Lower leg skin (tissue), 4 donors: ENCODE measurements around the gene MEOX2. TPM values are rescaled to one million over a fixed set of nuclear protein-coding genes. Genes with fewer than 3 reads are reported as not detected.

Experiments used
- DNase-seq, 2 donors: peaks; one replicate each; pipeline ENCODE4 v3.0.0-alpha.2; 2019; ENCODE audit warnings: low spot score in 2 of 2
- H3K4me3 ChIP-seq: fragments of 200-600 bp; sonication (generic); 2 replicates; pipeline ENCODE4 v1.5.1; 2017; ENCODE audit warnings: mild to moderate bottlenecking, low read depth; ENCODE audit not compliant: poor library complexity, severe bottlenecking
- POLR2A ChIP-seq, 2 donors: fragments of 450-650 bp; IDR thresholded peaks; one replicate each; pipeline ENCODE4 v1.6.1; 2016 to 2017; ENCODE audit warnings: antibody characterized with exemption in 2 of 2, mild to moderate bottlenecking in 1 of 2, moderate library complexity in 1 of 2
- WGBS, 2 donors: methylation state at CpG; one replicate each; pipeline ENCODE4 v1.1.5; 2018; 5-methylcytosine and 5-hydroxymethylcytosine counted together
- intact Hi-C: fragments of 100-400 bp; cut with DNase I; formaldehyde crosslinking; loops from one replicate; pipeline ENCODE4 v1.15.0; 2023; ENCODE audit warnings: low total_unique reads
- total RNA-seq, 4 donors: library from RNA; depleted of rRNA; stranded (reverse); fragments of >200 nt; gene quantifications; one replicate each; pipeline ENCODE4 v1.1.0, GENCODE V29; 2016
- TF ChIP-seq, protein P1 (sequence below), 3 donors: fragments of 450-650 bp; IDR thresholded peaks; one replicate each; pipeline ENCODE4 v1.5.1; 2016; ENCODE audit warnings: antibody characterized with exemption in 3 of 3, mild to moderate bottlenecking in 3 of 3, moderate library complexity in 2 of 3

MEOX2 gene
- total RNA-seq, 4 donors from 2014 or later = 3.2 to 5.0 (median 4.1) TPM

DNA sequence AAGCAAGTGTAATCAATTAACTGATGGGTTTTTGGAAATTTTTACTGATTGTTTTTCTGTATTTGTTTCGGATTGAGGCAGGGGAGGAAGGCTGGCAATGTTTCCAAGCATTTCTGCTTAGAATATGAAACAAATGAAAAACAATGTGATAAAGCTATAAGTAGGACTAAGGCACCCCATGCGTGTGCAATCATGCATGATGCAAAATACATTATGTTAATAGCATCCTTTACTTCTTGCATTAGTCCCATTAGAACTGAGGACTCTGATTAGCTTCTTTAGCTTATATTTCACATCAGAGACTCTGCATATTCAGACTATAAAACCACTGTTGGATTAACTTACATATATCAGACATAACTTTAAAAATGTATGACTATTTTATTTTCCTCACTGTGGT is 76.0 kb downstream of the MEOX2 start:
- intact Hi-C loops = no loop called here
- DNase-seq = no peak
- no peak overlapping the region for H3K4me3 ChIP-seq
- TF ChIP-seq, protein P1, sequence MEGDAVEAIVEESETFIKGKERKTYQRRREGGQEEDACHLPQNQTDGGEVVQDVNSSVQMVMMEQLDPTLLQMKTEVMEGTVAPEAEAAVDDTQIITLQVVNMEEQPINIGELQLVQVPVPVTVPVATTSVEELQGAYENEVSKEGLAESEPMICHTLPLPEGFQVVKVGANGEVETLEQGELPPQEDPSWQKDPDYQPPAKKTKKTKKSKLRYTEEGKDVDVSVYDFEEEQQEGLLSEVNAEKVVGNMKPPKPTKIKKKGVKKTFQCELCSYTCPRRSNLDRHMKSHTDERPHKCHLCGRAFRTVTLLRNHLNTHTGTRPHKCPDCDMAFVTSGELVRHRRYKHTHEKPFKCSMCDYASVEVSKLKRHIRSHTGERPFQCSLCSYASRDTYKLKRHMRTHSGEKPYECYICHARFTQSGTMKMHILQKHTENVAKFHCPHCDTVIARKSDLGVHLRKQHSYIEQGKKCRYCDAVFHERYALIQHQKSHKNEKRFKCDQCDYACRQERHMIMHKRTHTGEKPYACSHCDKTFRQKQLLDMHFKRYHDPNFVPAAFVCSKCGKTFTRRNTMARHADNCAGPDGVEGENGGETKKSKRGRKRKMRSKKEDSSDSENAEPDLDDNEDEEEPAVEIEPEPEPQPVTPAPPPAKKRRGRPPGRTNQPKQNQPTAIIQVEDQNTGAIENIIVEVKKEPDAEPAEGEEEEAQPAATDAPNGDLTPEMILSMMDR (IDR thresholded peaks at IDR 0.05) = no peak
- TF ChIP-seq POLR2A (IDR thresholded peaks at IDR 0.05) = no peak
- WGBS, 2 donors = 85% methylated on average over 2 of the region's 2 CpGs

DNA sequence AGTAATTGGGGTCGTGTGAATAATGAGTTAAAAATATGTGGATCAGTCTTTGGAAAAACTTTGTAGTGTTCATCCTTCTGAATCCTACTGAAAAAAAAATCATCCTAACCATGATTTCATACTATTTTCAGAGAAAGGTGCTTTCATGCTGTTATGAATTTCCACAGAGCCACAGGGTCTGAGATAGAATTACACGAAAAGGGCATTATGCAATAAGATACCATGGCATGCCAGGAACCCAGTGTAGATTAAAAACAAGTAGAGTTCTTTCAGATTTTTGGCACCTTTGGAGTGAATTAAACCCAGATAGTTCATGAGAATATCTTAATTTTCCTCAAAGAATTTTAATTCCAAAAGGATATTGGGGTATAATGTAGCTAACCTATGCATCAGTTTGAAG is 77.2 kb downstream of the MEOX2 start:
- no peak for TF ChIP-seq POLR2A (IDR thresholded peaks at IDR 0.05)
- TF ChIP-seq, protein P1 (IDR thresholded peaks at IDR 0.05) = no peak
- no peak overlapping the region for H3K4me3 ChIP-seq
- no peak for DNase-seq
- 72 to 81% methylated on average over 2 of the region's 2 CpGs for whole genome bisulfite sequencing, 2 donors
- intact Hi-C loops = no loop called here

DNA sequence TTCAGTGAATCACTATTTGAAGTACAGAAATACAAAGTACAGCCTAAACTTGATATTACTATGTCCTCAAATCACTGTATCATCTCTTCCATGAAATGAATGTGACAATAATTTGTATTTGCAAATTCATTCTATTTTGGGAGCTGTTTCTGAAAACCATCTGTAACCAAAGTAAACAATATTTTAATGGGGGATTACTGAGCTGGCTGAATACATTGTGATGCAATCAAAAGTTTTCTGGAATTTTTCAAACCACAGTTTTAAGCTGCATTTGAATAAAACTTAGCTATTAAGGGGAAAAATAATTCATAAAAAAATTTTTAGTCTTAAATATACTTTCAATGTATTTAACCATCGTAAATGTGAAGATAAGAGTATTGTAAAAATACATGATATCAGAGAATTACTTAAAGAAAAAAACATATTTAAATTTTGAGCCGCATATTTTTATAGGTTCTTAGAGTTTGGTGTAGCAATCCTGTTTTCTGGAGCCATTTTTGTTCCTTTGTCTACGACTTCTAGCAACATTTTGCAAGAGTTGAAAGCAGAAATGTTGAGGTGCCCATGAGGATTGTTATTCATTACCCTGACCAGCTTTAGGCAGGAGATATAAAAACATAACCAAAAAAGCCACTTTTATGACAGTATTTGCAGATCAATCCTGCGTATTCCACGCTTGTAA is 78.8 kb downstream of the MEOX2 start:
- WGBS, 2 donors = 72 to 74% methylated on average over 5 of the region's 5 CpGs
- no peak for TF ChIP-seq POLR2A (IDR thresholded peaks at IDR 0.05)
- TF ChIP-seq, protein P1 (IDR thresholded peaks at IDR 0.05) = no peak
- no peak for DNase-seq
- intact Hi-C loops = no loop called here
- no peak overlapping the region for H3K4me3 ChIP-seq

DNA sequence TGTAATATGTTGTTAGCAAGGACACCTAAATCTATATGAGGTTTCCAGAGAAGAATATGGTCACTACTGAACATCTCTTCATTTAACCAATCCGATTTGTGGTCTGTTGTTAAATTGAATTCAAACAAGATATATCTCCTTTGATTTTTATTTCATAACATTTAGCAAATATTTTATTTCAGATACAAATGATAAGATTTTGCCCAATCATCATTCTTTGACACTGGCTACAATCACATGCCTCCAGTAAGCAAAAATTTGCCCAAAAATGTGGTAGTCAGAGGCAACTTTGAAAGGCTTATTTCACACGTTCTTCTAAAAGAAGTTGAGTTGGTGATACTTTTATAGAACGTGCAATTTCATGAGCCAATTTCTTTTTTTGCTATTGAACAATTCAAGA is 79.9 kb downstream of the MEOX2 start:
- 79 to 85% methylated on average over 3 of the region's 3 CpGs for WGBS, 2 donors
- intact Hi-C loops = no loop called here
- DNase-seq = no peak

DNA sequence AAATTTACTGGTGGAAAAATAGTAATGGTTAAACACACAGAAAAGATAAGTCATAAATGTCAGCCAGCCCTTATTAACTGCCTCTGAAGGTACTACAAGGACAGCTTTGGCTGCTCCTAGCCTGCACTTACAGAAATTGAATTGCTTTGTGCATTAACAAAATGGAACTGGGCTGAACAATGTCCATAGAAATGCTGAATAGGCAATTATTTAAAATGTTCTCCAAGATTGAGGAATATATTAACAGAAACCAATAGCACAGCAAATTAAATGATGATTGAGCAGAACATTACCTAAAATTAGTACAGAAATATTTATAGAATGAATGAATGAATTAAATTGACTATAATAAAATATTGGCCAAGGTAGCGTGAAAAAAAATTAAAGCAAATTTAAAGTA is 82.3 kb downstream of the MEOX2 start:
- 93 to 95% methylated on average over 1 of the region's 1 CpG for WGBS, 2 donors
- no peak overlapping the region for H3K4me3 ChIP-seq
- DNase-seq = no peak
- TF ChIP-seq POLR2A (IDR thresholded peaks at IDR 0.05) = no peak
- TF ChIP-seq, protein P1 (IDR thresholded peaks at IDR 0.05) = no peak
- intact Hi-C loops = no loop called here

More for the DNA sequence above, 79.9 kb downstream of the MEOX2 start:
- no peak overlapping the region for H3K4me3 ChIP-seq
- TF ChIP-seq, protein P1 (IDR thresholded peaks at IDR 0.05) = no peak
- no peak for TF ChIP-seq POLR2A (IDR thresholded peaks at IDR 0.05)

DNA sequence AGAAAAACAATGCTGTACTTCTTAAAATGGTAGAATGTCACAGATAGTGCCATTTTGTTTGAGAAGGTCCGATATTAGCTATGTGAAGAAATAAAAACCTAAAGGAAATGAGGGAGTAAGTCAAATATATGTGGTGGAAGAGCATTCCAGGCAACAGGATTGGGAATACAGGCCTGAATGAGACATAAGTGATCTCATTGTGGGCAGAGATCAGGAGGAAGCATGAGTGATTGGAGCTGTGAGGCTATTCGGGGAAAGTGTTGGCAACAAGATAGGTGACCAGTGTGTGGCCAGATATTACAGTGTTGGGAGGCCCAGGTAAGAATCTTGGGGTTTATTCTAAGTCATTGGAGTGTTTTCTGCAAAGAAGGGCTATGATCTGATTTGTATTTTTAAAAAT is 83.4 kb downstream of the MEOX2 start:
- 46 to 62% methylated on average over 2 of the region's 2 CpGs for WGBS, 2 donors
- DNase-seq = no peak
- no peak overlapping the region for H3K4me3 ChIP-seq
- no peak for TF ChIP-seq POLR2A (IDR thresholded peaks at IDR 0.05)
- TF ChIP-seq, protein P1 (IDR thresholded peaks at IDR 0.05) = no peak
- intact Hi-C loops = no loop called here
